Lower leg skin (tissue), 4 donors: Measurements from ENCODE around the gene PAFAH1B2. TPM values are rescaled to one million over a fixed set of nuclear protein-coding genes. Genes with fewer than 3 reads are reported as not detected.
"Not testable (repeated sequence)": the region's sequence is repeated elsewhere in the genome, so short reads cannot be mapped to it uniquely, and the experiment has no call there.

Experiments used
- DNase-seq, 2 donors: peaks; one replicate each; pipeline ENCODE4 v3.0.0-alpha.2; 2019; ENCODE audit warnings: low spot score in 2 of 2
- H3K4me3 ChIP-seq: fragments of 200-600 bp; sonication (generic); 2 replicates; pipeline ENCODE4 v1.5.1; 2017; ENCODE audit warnings: mild to moderate bottlenecking, low read depth; ENCODE audit not compliant: poor library complexity, severe bottlenecking
- CTCF ChIP-seq, 3 donors: fragments of 450-650 bp; IDR thresholded peaks; one replicate each; pipeline ENCODE4 v1.5.1; 2016; ENCODE audit warnings: antibody characterized with exemption in 3 of 3, mild to moderate bottlenecking in 3 of 3, moderate library complexity in 2 of 3
- POLR2A ChIP-seq, 2 donors: fragments of 450-650 bp; IDR thresholded peaks; one replicate each; pipeline ENCODE4 v1.6.1; 2016 to 2017; ENCODE audit warnings: antibody characterized with exemption in 2 of 2, mild to moderate bottlenecking in 1 of 2, moderate library complexity in 1 of 2
- WGBS, 2 donors: methylation state at CpG; one replicate each; pipeline ENCODE4 v1.1.5; 2018; 5-methylcytosine and 5-hydroxymethylcytosine counted together
- intact Hi-C: fragments of 100-400 bp; cut with DNase I; formaldehyde crosslinking; loops from one replicate; pipeline ENCODE4 v1.15.0; 2023; ENCODE audit warnings: low total_unique reads
- total RNA-seq, 4 donors: library from RNA; depleted of rRNA; stranded (reverse); fragments of >200 nt; gene quantifications; one replicate each; pipeline ENCODE4 v1.1.0, GENCODE V29; 2016

Gene PAFAH1B2
- total RNA-seq, 4 donors from 2014 or later, result 49.1 to 72.4 (median 62.5) TPM

GRCh38 chr11:117134431-117134830 is 9.7 kb upstream of the PAFAH1B2 start:
- DNase-seq, result no peak
- intact Hi-C loops, result no loop called here
- no peak overlapping the region for H3K4me3 ChIP-seq
- TF ChIP-seq POLR2A (IDR thresholded peaks at IDR 0.05) (no peak), CTCF (IDR thresholded peaks at IDR 0.05) (no peak)
- 51 to 54% methylated on average over 2 to 3 of the region's 3 CpGs for WGBS, 2 donors

- H3K4me3 ChIP-seq, DNase-seq, intact Hi-C loops: not testable (repeated sequence)
- WGBS, 2 donors, result 92% methylated on average over 1 of the region's 4 CpGs; no CpG with 5 or more reads in 1 of the 2 donors
These were observed 9.1 kb upstream of the PAFAH1B2 start for GRCh38 chr11:117134979-117135378.

GRCh38 chr11:117137223-117138086 is 6.6 kb upstream of the PAFAH1B2 start:
- H3K4me3 ChIP-seq, intact Hi-C loops, DNase-seq: not testable (repeated sequence)
- WGBS, 2 donors, result no CpG with 5 or more reads among the region's 15 CpGs

GRCh38 chr11:117143390-117143789 is 697 bp upstream of the PAFAH1B2 start:
- DNase-seq, result peak in 1 of 2 donors; percentile 32
- peak overlapping the region; percentile 83 for H3K4me3 ChIP-seq
- TF ChIP-seq CTCF (IDR thresholded peaks at IDR 0.05) (no peak), POLR2A (IDR thresholded peaks at IDR 0.05) (no peak)
- WGBS, 2 donors, result 4 to 6% methylated on average over 5 of the region's 5 CpGs
- intact Hi-C loops, result no loop called here

- peak overlapping the region; percentile 83 for H3K4me3 ChIP-seq
- intact Hi-C loops, result no loop called here
- peak; percentile 59 to 91 for DNase-seq
- 0% methylated on average over 44 to 48 of the region's 62 CpGs for WGBS, 2 donors
- no peak for TF ChIP-seq CTCF (IDR thresholded peaks at IDR 0.05)
- no peak for TF ChIP-seq POLR2A (IDR thresholded peaks at IDR 0.05)
These were observed 648 bp downstream of the PAFAH1B2 start for GRCh38 chr11:117144477-117145392.

- no peak for DNase-seq
- WGBS, 2 donors, result 4 to 10% methylated on average over 5 of the region's 5 CpGs
- intact Hi-C loops, result no loop called here
These were observed 1.3 kb downstream of the PAFAH1B2 start for GRCh38 chr11:117145393-117145761.

More at GRCh38 chr11:117145393-117145761, 1.3 kb downstream of the PAFAH1B2 start:
- peak overlapping the region; percentile 83 for H3K4me3 ChIP-seq
- TF ChIP-seq POLR2A (IDR thresholded peaks at IDR 0.05) (no peak), CTCF (IDR thresholded peaks at IDR 0.05) (no peak)
